ENCODE measurements around the gene GFRA4. TPM values are rescaled to one million over a fixed set of nuclear protein-coding genes. Genes with fewer than 3 reads are reported as not detected.

Gene GFRA4
- total and polyA plus RNA-seq, 7 donors: not detected

- peak in 1 of 2 donors; percentile 25 for DNase-seq
Measured at GRCh38 chr20:3701061-3701998, 38.1 kb upstream of the GFRA4 start.

GRCh38 chr20:3699037-3699436, 35.8 kb upstream of the GFRA4 start:
- ATAC-seq: no peak
- intact Hi-C loops (cut with DNase I): no loop called here
- no peak overlapping the region for H3K27ac ChIP-seq
- no peak overlapping the region for H3K4me3 ChIP-seq
- no peaks in the 10 kb centered on the region for H3K4me1 ChIP-seq
- TF ChIP-seq CTCF (IDR thresholded peaks at IDR 0.05): no peak
- DNase-seq: peak in 1 of 2 donors; percentile 45
- no peaks in the 10 kb centered on the region for H3K27me3 ChIP-seq (ENCODE audit: insufficient read depth in 3 of 3, low read length in 2 of 3)
- H3K36me3 ChIP-seq (ENCODE audit: insufficient read depth in 1 of 2, low read depth in 1 of 2): no peaks in the 10 kb centered on the region
- peaks cover 3% of the 10 kb centered on the region for H3K9me3 ChIP-seq
- 57 to 68% (median 59%) methylated on average over 16 of the region's 16 CpGs for WGBS, 3 donors

More at GRCh38 chr20:3701061-3701998, 38.1 kb upstream of the GFRA4 start:
- TF ChIP-seq CTCF (IDR thresholded peaks at IDR 0.05): no peak
- no peaks in the 10 kb centered on the region for H3K36me3 ChIP-seq (ENCODE audit: insufficient read depth in 1 of 2, low read depth in 1 of 2)
- ATAC-seq: no peak
- H3K4me1 ChIP-seq: no peaks in the 10 kb centered on the region
- H3K4me3 ChIP-seq: no peak overlapping the region
- 83 to 93% (median 89%) methylated on average over 11 to 13 of the region's 13 CpGs for WGBS, 3 donors
- peaks cover 2% of the 10 kb centered on the region for H3K9me3 ChIP-seq
- H3K27ac ChIP-seq: no peak overlapping the region
- no peaks in the 10 kb centered on the region for H3K27me3 ChIP-seq (ENCODE audit: insufficient read depth in 3 of 3, low read length in 2 of 3)
- intact Hi-C loops (cut with DNase I): no loop called here

- Histone ChIP-seq H3K4me1 (no peaks in the 10 kb centered on the region), H3K27ac (no peak overlapping the region), H3K36me3 (ENCODE audit: insufficient read depth in 1 of 2, low read depth in 1 of 2) (no peaks in the 10 kb centered on the region), H3K4me3 (no peak overlapping the region), H3K27me3 (ENCODE audit: insufficient read depth in 3 of 3, low read length in 2 of 3) (no peaks in the 10 kb centered on the region), H3K9me3 (peaks cover 3% of the 10 kb centered on the region)
- WGBS, 3 donors: 43 to 49% (median 45%) methylated on average over 6 of the region's 6 CpGs
- ATAC-seq (peak in 3 of 4 donors; percentile 17 to 27 (median 23)), DNase-seq (no peak)
- no peak for TF ChIP-seq CTCF (IDR thresholded peaks at IDR 0.05)
- intact Hi-C loops (cut with DNase I): no loop called here
Measured at GRCh38 chr20:3698591-3699001, 35.4 kb upstream of the GFRA4 start.

- intact Hi-C loops (cut with DNase I): no loop called here
- H3K9me3 ChIP-seq: peaks cover 3% of the 10 kb centered on the region
- H3K36me3 ChIP-seq (ENCODE audit: insufficient read depth in 1 of 2, low read depth in 1 of 2): no peaks in the 10 kb centered on the region
- 52 to 69% (median 54%) methylated on average over 17 to 18 of the region's 18 CpGs for WGBS, 3 donors
- H3K27me3 ChIP-seq (ENCODE audit: insufficient read depth in 3 of 3, low read length in 2 of 3): no peaks in the 10 kb centered on the region
- no peak for ATAC-seq
- H3K4me1 ChIP-seq: no peaks in the 10 kb centered on the region
- TF ChIP-seq CTCF (IDR thresholded peaks at IDR 0.05): no peak
- peak in 1 of 2 donors; percentile 31 for DNase-seq
- no peak overlapping the region for H3K4me3 ChIP-seq
- H3K27ac ChIP-seq: no peak overlapping the region
Measured at GRCh38 chr20:3697588-3698305, 34.5 kb upstream of the GFRA4 start.
